Measurements from ENCODE around the gene MIGA1.

MIGA1 gene

GRCh38 chr1:77891200-77891599, 111.8 kb downstream of the MIGA1 start:
- Histone ChIP-seq H3K9ac (ENCODE audit: low read length) (no peak overlapping the region), H2BK120ac (ENCODE audit: low read depth, low read length) (no peak overlapping the region), H2AK5ac (ENCODE audit: low read length, severe bottlenecking) (peak overlapping the region; percentile 90), H2AFZ (ENCODE audit: low read depth, low read length) (no peak overlapping the region), H3K36me3 (ENCODE audit: control insufficient read depth in 1 of 2, insufficient read depth in 2 of 2, low read depth in 1 of 2, low read length in 2 of 2) (peaks cover 5 to 10% of the 10 kb centered on the region in 2 experiments), H3K27ac (ENCODE audit: low read length, poor library complexity, severe bottlenecking) (no peak overlapping the region), H3K79me1 (replicated peaks; ENCODE audit: low read length, poor library complexity, severe bottlenecking) (peaks cover 9% of the 10 kb centered on the region), H3K14ac (ENCODE audit: low read length in 2 of 2) (no peak overlapping the region), H3K27me3 (ENCODE audit: control insufficient read depth in 1 of 2, insufficient read depth in 1 of 2, low read length in 2 of 2) (no peaks in the 10 kb centered on the region), H3K4me2 (ENCODE audit: low read length, poor library complexity, severe bottlenecking) (no peak overlapping the region), H2BK5ac (ENCODE audit: low read depth, low read length, poor library complexity, severe bottlenecking) (no peak overlapping the region), H3K4me3 (ENCODE audit: insufficient read depth in 1 of 2, low read depth in 1 of 2, low read length in 2 of 2) (no peak overlapping the region), H3K23ac (ENCODE audit: low read length in 2 of 2) (no peak overlapping the region), H3K4me1 (ENCODE audit: control insufficient read depth, insufficient read depth, low read depth, low read length) (peaks cover 8% of the 10 kb centered on the region), H2BK15ac (ENCODE audit: low read depth, poor library complexity, severe bottlenecking) (no peak overlapping the region), H4K8ac (ENCODE audit: low read length) (no peak overlapping the region), H3K18ac (ENCODE audit: low read depth in 1 of 2, low read length in 2 of 2) (no peak overlapping the region), H3K4ac (ENCODE audit: low read depth in 1 of 2, low read length in 2 of 2) (no peak overlapping the region), H3K9me3 (ENCODE audit: control insufficient read depth, low read length) (no peaks in the 10 kb centered on the region), H2BK12ac (ENCODE audit: low read length in 2 of 2) (no peak overlapping the region), H4K91ac (ENCODE audit: low read length) (no peak overlapping the region)
- WGBS = 83% methylated on average over 1 of the region's 1 CpG
- no peak for DNase-seq

- no peak overlapping the region for H3K4me3 ChIP-seq (ENCODE audit: insufficient read depth in 1 of 2, low read depth in 1 of 2, low read length in 2 of 2)
- no peak overlapping the region for H4K8ac ChIP-seq (ENCODE audit: low read length)
- H3K4me2 ChIP-seq (ENCODE audit: low read length, poor library complexity, severe bottlenecking) = no peak overlapping the region
- H3K36me3 ChIP-seq (ENCODE audit: control insufficient read depth in 1 of 2, insufficient read depth in 2 of 2, low read depth in 1 of 2, low read length in 2 of 2) = no peaks in the 10 kb centered on the region
- H2BK12ac ChIP-seq (ENCODE audit: low read length in 2 of 2) = no peak overlapping the region
- 100% methylated on average over 1 of the region's 4 CpGs for WGBS
- H3K4me1 ChIP-seq (ENCODE audit: control insufficient read depth, insufficient read depth, low read depth, low read length) = no peaks in the 10 kb centered on the region
- H2BK5ac ChIP-seq (ENCODE audit: low read depth, low read length, poor library complexity, severe bottlenecking) = no peak overlapping the region
- no peak overlapping the region for H2BK120ac ChIP-seq (ENCODE audit: low read depth, low read length)
- no peak overlapping the region for H3K14ac ChIP-seq (ENCODE audit: low read length in 2 of 2)
- no peak overlapping the region for H3K9ac ChIP-seq (ENCODE audit: low read length)
- no peaks in the 10 kb centered on the region for H3K9me3 ChIP-seq (ENCODE audit: control insufficient read depth, low read length)
- peak; percentile 34 for DNase-seq
- no peak overlapping the region for H3K27ac ChIP-seq (ENCODE audit: low read length, poor library complexity, severe bottlenecking)
- H2AFZ ChIP-seq (ENCODE audit: low read depth, low read length) = no peak overlapping the region
- no peak overlapping the region for H3K18ac ChIP-seq (ENCODE audit: low read depth in 1 of 2, low read length in 2 of 2)
- no peak overlapping the region for H3K23ac ChIP-seq (ENCODE audit: low read length in 2 of 2)
- no peak overlapping the region for H2AK5ac ChIP-seq (ENCODE audit: low read length, severe bottlenecking)
- H3K79me1 ChIP-seq (replicated peaks; ENCODE audit: low read length, poor library complexity, severe bottlenecking) = peaks cover 4% of the 10 kb centered on the region
- no peak overlapping the region for H3K4ac ChIP-seq (ENCODE audit: low read depth in 1 of 2, low read length in 2 of 2)
- no peaks in the 10 kb centered on the region for H3K27me3 ChIP-seq (ENCODE audit: control insufficient read depth in 1 of 2, insufficient read depth in 1 of 2, low read length in 2 of 2)
- H4K91ac ChIP-seq (ENCODE audit: low read length) = no peak overlapping the region
- no peak overlapping the region for H2BK15ac ChIP-seq (ENCODE audit: low read depth, poor library complexity, severe bottlenecking)
Observed at GRCh38 chr1:77899647-77900320, 120.3 kb downstream of the MIGA1 start.

GRCh38 chr1:77900687-77901293, 121.3 kb downstream of the MIGA1 start:
- H3K4me2 ChIP-seq (ENCODE audit: low read length, poor library complexity, severe bottlenecking) = no peak overlapping the region
- 35% methylated on average over 2 of the region's 4 CpGs for WGBS
- H2BK5ac ChIP-seq (ENCODE audit: low read depth, low read length, poor library complexity, severe bottlenecking) = no peak overlapping the region
- H3K27me3 ChIP-seq (ENCODE audit: control insufficient read depth in 1 of 2, insufficient read depth in 1 of 2, low read length in 2 of 2) = no peaks in the 10 kb centered on the region
- no peak overlapping the region for H2AK5ac ChIP-seq (ENCODE audit: low read length, severe bottlenecking)
- no peak overlapping the region for H2BK15ac ChIP-seq (ENCODE audit: low read depth, poor library complexity, severe bottlenecking)
- peak; percentile 62 for DNase-seq
- H3K4me3 ChIP-seq (ENCODE audit: insufficient read depth in 1 of 2, low read depth in 1 of 2, low read length in 2 of 2) = no peak overlapping the region
- H3K79me1 ChIP-seq (replicated peaks; ENCODE audit: low read length, poor library complexity, severe bottlenecking) = peaks cover 4% of the 10 kb centered on the region
- H3K4me1 ChIP-seq (ENCODE audit: control insufficient read depth, insufficient read depth, low read depth, low read length) = no peaks in the 10 kb centered on the region
- H3K18ac ChIP-seq (ENCODE audit: low read depth in 1 of 2, low read length in 2 of 2) = no peak overlapping the region
- peak overlapping the region; percentile 21 for H3K9ac ChIP-seq (ENCODE audit: low read length)
- H4K8ac ChIP-seq (ENCODE audit: low read length) = no peak overlapping the region
- H2AFZ ChIP-seq (ENCODE audit: low read depth, low read length) = no peak overlapping the region
- H2BK12ac ChIP-seq (ENCODE audit: low read length in 2 of 2) = no peak overlapping the region
- H3K4ac ChIP-seq (ENCODE audit: low read depth in 1 of 2, low read length in 2 of 2) = no peak overlapping the region
- H3K14ac ChIP-seq (ENCODE audit: low read length in 2 of 2) = no peak overlapping the region
- no peaks in the 10 kb centered on the region for H3K9me3 ChIP-seq (ENCODE audit: control insufficient read depth, low read length)
- no peak overlapping the region for H2BK120ac ChIP-seq (ENCODE audit: low read depth, low read length)
- no peak overlapping the region for H3K23ac ChIP-seq (ENCODE audit: low read length in 2 of 2)
- no peak overlapping the region for H4K91ac ChIP-seq (ENCODE audit: low read length)
- H3K36me3 ChIP-seq (ENCODE audit: control insufficient read depth in 1 of 2, insufficient read depth in 2 of 2, low read depth in 1 of 2, low read length in 2 of 2) = no peaks in the 10 kb centered on the region
- no peak overlapping the region for H3K27ac ChIP-seq (ENCODE audit: low read length, poor library complexity, severe bottlenecking)

DNA sequence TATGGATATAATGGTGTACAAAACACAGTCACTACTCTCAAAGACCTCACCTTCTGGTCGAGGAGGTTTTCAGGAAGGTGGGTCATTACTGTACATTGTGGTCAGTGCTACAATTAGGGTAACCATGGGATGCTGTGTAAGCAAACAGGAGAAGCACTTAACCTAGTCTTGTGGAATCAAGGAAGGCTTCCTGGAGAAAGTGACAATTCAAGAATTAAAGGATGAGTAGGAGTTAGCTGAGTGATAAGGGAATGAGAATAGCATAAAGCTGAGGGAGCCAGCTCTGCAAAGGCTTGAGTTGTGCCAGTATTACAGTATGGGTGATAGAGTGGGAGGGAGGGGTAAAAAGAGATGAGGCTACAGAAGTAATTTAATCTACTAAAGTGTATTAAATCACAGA, 126.2 kb downstream of the MIGA1 start:
- H3K27ac ChIP-seq (ENCODE audit: low read length, poor library complexity, severe bottlenecking) = no peak overlapping the region
- no peak overlapping the region for H3K23ac ChIP-seq (ENCODE audit: low read length in 2 of 2)
- no peak overlapping the region for H3K4me3 ChIP-seq (ENCODE audit: insufficient read depth in 1 of 2, low read depth in 1 of 2, low read length in 2 of 2)
- H2BK15ac ChIP-seq (ENCODE audit: low read depth, poor library complexity, severe bottlenecking) = no peak overlapping the region
- H3K4me1 ChIP-seq (ENCODE audit: control insufficient read depth, insufficient read depth, low read depth, low read length) = no peaks in the 10 kb centered on the region
- no peak overlapping the region for H3K4ac ChIP-seq (ENCODE audit: low read depth in 1 of 2, low read length in 2 of 2)
- H2BK12ac ChIP-seq (ENCODE audit: low read length in 2 of 2) = no peak overlapping the region
- H3K18ac ChIP-seq (ENCODE audit: low read depth in 1 of 2, low read length in 2 of 2) = no peak overlapping the region
- H3K4me2 ChIP-seq (ENCODE audit: low read length, poor library complexity, severe bottlenecking) = no peak overlapping the region
- H3K14ac ChIP-seq (ENCODE audit: low read length in 2 of 2) = no peak overlapping the region
- no peaks in the 10 kb centered on the region for H3K36me3 ChIP-seq (ENCODE audit: control insufficient read depth in 1 of 2, insufficient read depth in 2 of 2, low read depth in 1 of 2, low read length in 2 of 2)
- DNase-seq = no peak
- no peak overlapping the region for H2AK5ac ChIP-seq (ENCODE audit: low read length, severe bottlenecking)
- H3K9me3 ChIP-seq (ENCODE audit: control insufficient read depth, low read length) = no peaks in the 10 kb centered on the region
- H4K8ac ChIP-seq (ENCODE audit: low read length) = no peak overlapping the region
- H2BK5ac ChIP-seq (ENCODE audit: low read depth, low read length, poor library complexity, severe bottlenecking) = no peak overlapping the region
- no peak overlapping the region for H4K91ac ChIP-seq (ENCODE audit: low read length)
- no peak overlapping the region for H2AFZ ChIP-seq (ENCODE audit: low read depth, low read length)
- no peak overlapping the region for H3K9ac ChIP-seq (ENCODE audit: low read length)
- H3K79me1 ChIP-seq (replicated peaks; ENCODE audit: low read length, poor library complexity, severe bottlenecking) = peaks cover 12% of the 10 kb centered on the region
- H2BK120ac ChIP-seq (ENCODE audit: low read depth, low read length) = no peak overlapping the region
- WGBS = 88% methylated on average over 1 of the region's 1 CpG
- no peaks in the 10 kb centered on the region for H3K27me3 ChIP-seq (ENCODE audit: control insufficient read depth in 1 of 2, insufficient read depth in 1 of 2, low read length in 2 of 2)

Data from mesenchymal stem cell (in vitro differentiated cells and primary cell).